NK-92 (cell line): ENCODE data around the gene DGLUCY.
"Not testable (repeated sequence)": the region's sequence is repeated elsewhere in the genome, so short reads cannot be mapped to it uniquely, and the experiment has no call there.

Source experiments
- DNase-seq: peaks from one replicate; lab custom pipeline; 2025; ENCODE audit not compliant: unreplicated experiment; lab: John Stamatoyannopoulos, UW

DGLUCY gene

GRCh38 chr14:91232052-91232451, 118.2 kb downstream of the DGLUCY start:
- DNase-seq, result no peak

- no peak for DNase-seq
Measured at GRCh38 chr14:91232603-91233002, 118.7 kb downstream of the DGLUCY start.

DNA sequence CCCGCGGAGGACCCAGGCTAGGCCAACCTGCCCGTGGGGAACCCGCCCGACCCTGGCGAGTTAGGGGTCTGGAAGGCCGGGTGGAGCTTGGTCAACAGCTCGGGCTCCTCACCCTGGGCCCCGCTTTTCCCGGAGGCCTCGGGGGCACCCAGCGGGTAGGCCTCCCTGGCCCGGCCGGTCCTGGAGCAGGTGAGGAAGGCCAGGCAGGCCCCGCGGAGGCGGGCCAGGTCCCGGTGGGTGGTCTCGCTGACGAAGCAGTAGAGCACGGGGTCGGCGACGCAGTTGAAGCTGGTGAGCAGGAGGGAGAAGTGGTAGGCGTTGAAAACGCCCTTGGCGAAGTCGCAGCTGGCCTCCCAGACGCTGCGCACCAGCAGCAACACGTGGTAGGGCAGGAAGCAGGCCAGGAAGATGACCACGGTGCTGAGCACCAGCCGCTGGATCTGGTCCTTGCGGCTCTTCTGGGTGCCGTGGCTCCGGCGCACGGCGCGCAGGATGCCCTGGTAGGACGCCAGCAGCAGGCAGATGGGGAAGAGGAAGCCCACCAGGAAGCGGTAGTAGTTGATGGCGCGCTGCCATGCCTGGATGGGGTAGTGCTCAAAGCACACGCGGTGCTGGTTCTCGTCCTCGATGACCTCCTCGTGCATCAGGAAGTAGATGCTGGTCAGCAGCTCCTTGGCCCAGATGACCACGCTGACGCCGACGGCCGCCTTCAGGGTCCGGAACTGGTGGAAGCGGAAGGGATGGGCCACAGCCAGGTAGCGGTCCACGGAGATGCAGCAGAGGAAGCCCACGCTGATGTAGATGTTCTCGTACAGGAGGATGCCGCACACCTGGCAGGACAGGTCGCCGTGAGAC, 120.3 kb downstream of the DGLUCY start:
- DNase-seq, result no peak

- no peak for DNase-seq
Measured at GRCh38 chr14:91234791-91235114, 120.9 kb downstream of the DGLUCY start.

DNA sequence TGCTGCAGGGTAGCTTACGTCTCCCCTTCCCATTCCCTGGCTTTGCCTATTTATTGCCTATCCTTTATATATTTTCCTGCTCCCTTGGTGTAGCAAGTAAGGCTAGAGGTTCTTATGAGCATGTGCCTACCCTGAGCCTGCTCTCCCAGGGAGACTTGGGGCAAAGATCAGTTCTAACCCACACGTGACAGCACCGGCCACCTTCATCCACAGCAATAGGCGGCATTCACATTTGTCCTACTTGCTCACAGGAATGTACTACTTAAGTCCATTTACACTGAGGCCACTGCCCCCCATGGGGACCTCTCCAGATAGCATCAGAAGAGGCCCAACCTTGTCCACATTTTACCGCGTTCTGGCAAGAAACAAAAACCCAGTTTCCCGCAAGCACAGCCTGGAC, 122.0 kb downstream of the DGLUCY start:
- no peak for DNase-seq

GRCh38 chr14:91237219-91237618, 123.3 kb downstream of the DGLUCY start:
- DNase-seq, result no peak

DNA sequence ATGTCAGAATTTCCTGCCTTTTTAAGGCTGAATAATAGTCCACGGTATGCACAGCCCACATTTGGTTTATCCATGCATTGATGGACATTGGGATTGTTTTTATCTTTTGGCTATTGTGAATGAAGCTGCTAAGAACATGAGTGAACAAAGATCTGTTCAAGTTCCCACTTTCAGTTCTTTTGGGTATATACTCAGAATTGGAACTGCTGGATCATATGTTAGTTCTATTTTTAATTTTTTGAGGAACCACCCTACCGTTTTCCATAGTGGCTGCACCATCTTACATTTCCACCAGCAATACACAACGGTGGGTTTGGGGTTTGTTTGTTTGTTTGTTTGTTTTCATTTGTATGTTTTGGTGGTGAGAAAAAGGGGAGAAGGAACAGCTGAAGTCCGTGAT, 124.2 kb downstream of the DGLUCY start:
- DNase-seq, result no peak

DNA sequence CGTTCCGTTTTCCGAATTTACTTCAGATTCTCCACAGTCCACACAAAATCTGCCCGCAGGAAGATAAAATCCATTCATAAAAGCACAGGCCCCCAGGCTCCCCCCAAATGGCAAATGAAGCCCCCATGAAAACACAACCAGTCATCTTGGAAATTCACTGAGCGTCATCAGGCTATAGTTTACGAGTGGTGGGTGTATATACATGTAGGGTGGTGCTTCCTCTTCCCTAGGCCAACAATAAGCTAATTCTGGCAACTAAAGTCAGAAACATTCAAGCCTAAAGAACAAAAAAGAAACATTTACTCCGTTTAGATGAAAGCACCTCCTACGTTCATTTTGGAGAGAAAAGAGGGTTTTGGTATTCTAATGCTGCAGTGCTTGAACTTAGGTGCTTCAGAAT, 124.8 kb downstream of the DGLUCY start:
- DNase-seq, result no peak

DNA sequence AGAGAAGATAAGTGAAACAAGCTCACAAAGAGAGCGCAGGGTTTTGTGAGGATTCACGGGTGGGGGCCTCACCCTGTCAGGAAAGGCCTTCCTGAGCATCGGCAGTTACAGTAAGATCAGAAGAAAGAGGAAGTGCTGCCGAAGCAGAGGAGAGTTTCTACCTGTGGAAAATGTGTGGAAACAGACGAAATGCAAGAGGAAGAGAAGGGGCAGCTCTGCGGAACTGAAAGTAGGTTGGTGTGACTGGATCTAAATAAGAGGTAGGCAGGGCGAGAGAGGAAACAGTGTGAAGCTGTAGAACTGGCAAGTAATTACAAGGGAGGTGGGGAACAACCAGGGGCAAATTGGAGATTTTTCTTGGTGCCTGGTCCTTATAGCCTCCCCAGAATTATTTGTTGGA, 128.0 kb downstream of the DGLUCY start:
- no peak for DNase-seq

DNA sequence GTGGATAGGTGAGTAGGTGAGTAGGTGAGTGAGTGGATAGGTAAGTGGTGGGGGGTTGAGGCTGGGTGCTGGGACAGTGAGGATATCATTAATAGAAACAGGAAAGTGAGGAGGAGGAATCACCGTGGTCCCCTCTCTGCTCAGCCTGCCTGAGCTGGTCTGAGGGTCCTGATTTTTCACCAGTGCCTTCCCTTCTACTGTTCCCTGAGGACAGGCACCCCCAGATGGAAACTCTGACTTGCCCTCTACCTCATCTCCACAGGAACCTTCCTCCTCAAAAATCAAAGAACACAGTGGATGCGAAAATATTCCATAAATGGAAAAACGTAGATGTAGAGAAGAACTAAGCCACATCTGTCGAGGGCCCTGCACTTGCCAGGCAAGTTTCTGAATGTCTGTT, 128.8 kb downstream of the DGLUCY start:
- DNase-seq, result no peak

DNA sequence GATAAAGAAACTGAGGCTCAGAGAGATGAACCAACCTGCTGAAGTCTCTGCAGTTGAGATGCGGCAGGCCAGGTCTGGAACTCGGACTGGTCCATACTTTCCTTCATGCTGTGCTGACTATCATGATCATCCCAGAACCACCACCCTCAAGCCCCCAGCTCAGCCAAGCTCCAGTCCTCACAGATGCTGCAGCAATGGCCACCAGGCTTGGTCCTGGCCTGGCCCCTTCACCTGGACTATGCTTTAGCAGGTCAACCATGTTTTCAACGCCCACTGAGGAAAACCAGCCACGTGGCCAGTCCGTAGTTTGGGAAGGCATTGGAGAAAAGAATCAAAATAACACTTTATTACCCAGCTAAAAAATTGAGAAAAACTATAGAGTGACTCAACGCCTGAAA, 129.2 kb downstream of the DGLUCY start:
- no peak for DNase-seq

DNA sequence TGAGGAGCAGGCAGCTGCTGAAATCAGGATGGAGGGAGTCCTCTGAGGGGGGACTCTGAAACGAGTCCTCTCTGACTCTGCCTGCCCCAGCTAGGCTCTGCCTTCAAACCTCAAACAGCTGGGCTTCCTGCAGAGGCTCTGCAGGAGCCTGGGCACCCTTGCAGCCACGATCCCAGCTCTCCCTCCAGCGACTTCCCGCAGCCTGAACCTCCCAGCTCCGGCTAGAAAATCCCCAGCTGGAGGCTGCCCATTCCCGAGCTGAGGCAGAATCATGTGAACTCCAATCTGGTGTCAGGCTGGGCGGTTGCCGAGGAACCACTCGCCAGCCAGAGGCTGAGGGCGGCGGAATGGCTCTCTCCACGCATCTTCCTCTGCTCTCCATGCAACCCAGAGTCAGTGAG, 130.6 kb downstream of the DGLUCY start, which contains the start of gene GPR68:
Gene GPR68 (minus strand): TSS at position 204 of the 401 bp plus-strand sequence. CDS start 9,654 bp downstream, outside the sequence.
- no peak for DNase-seq

DNA sequence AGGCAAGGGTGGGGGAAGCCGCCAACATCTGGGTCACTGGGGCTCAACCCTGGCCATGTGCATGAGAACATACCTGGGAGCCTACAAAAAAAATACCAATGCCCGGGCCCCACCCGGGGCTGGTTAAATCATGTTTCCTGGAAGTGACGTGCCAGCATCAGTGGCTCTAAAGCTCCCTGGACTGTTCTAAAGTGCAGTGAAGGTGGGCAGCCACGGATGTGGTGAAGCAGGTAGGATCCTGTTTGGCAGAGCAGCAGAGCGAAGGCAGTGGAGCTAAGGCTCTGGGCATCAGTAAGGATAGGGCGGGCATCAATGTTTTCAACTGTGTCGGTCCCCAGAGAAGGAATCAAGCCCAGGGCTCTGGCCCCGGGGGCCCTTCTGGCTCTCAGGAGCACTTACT, 131.2 kb downstream of the DGLUCY start:
- DNase-seq, result no peak

- not testable (repeated sequence) for DNase-seq
Measured at GRCh38 chr14:91245616-91246015, 131.7 kb downstream of the DGLUCY start.

DNA sequence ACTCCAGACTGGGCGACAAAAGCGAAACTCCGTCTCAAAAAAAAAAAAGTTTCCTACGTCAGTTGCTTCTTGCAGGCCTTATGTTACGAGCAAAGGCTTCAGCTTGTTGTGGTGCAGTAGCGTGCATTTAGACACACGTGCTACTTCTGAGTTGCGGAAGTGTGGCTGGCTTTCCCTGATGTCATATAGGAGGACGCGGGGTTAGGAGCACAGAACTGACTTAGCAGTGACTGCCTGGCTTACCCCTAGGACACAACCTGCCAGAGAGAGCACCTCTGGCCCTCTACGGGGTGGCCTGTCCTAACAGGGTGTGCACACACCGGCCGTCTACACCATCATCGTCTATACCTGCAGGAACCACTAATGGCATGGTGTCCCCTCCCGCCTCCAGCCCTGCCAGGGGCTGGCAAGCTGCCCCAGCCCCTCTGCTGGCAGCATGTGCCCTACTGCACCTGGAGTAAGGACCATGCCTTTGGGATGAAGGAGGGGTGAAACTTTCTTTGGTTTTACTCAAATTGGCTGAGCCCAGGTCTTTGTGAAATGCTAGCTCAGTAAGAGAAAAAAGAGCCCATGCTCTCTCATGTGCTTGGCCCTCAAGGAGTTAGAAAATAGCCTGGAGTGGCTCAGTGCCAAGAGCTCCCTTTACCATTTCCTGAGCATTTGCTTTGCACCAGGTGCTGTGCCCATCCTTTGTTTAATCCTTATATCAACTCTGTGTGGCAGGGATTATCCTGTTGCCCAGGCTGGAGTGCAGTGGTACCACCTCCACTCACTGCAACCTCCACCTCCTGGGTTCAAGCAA, 132.4 kb downstream of the DGLUCY start:
- DNase-seq, result no peak

DNA sequence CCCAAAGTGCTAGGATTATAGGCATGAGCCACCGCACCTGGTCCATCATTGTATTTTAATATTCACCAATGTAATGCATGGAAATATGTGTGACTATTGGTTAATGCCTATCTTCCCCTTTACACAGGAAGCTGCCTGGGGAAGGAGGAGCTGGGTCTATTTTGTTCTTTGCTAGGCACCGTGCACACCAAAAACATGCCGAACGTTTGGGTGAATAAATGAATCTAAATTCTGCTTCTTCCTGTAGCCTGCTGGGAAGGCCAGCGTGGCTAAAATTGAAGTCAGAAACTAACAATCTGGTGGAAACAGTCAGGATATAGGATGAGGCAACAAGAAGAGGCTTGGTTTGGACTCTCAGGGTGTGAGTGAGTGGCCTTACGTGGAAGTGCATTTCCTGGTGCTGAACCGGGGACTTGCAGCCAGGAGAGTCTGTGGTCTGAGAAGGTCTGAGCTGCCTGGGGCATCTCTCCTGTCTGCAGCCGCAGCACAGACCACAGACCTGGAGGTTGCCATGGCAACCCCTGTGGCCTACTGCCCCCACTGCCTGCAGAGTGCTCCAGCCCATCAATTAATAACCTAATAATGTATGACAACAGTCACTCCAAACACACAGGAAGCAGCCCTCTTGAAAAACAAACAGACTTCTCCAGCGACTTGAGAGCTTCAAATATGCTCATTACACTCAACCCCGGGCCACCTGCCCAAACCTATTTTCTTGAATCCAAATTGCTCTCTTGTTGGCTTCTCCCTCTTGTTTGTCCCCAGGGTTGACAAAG, 136.2 kb downstream of the DGLUCY start:
- peak; percentile 29 for DNase-seq

DNA sequence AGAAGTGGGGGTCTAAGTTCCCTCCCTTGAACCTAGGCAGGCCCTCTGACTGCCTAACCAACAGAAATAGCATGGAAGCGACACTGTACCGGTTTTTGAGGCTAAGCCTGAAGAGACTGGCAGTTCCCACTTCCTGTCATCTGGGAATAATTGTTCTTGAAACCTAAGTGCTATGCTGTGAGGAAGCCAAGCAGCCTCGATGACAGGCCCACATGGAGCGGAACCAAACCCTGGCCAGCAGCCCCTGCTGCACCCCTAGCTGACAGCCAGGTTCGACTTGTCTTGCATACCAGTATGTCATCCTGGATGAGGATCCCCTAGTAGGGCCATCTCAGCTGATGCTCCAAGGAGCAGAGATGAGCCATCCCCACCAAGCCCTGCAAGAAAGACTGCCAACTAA, 137.0 kb downstream of the DGLUCY start:
- no peak for DNase-seq

DNA sequence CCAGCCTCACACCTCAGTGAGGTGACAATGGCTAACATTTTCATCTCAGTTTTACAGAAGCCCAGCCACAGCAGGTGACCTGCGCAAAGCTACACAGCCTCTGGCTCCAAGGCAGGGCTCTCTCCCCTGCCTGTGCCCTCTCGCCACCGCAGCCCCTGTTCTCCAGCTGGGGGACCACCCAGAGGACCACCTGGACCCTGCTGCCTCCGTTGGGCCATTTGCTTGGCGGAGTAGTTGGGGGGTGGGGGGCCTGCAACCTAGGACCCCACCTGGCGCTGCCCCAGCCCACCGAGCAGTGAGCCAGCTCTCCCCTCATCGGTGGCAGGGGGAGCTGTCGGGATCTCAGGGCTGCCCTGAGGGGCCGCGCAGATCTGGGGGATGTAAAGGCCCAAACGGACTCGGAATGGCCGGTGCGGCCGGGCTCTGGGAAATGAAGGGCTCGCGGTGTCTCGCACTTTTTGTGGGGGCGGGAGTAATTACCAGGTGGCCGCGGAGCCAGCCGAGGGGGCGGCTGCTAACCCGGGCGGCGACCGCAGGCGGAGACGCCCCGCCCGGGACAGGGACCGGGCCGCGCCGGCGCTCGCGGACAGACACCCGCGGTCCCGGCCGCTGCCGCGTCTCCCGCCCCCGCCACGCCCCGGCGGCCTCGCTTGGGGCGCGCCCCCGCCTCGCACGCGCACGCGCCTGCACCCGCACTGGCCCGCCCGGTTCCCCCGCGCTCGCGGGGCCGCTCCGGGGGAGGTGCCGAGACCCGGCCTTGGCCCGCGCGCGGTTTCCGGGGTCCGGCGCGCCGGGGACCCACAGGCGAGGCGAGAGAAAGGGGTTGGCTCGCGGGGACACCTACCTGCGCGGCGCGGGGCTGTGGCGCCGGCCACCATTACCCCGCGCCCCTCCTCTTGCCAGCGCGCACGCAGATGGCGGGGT, 139.3 kb downstream of the DGLUCY start:
- DNase-seq, result no peak

GRCh38 chr14:91253795-91254323, 140.0 kb downstream of the DGLUCY start:
- no peak for DNase-seq

DNA sequence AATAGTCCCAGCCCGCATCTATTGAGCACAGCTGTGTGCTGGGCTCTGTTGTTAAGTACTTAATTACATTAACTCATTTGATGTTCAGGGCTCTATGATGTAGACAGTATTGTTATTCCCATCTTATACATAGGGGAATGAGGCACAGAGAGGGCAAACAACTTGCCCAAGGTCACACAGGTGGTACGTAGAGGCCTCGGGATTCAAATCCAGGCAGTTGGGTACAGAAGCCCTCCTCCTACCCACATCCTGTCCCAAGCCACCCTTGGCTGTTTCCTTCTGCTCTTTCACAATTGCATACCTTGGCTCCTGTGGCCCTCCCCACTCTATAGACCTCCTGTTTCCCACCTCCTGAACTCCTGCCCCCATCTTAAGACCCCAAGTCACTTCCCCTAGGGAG, 140.6 kb downstream of the DGLUCY start:
- no peak for DNase-seq
